SK-N-DZ (cell line): Measurements from ENCODE around the gene CACNA1H.
"Not testable (repeated sequence)": the region's sequence is repeated elsewhere in the genome, so short reads cannot be mapped to it uniquely, and the experiment has no call there.

ENCODE experiments used
- DNase-seq: peaks from one replicate; pipeline ENCODE4 v3.0.0-alpha.2; 2015; ENCODE audit warnings: low spot score

The CACNA1H gene

DNA sequence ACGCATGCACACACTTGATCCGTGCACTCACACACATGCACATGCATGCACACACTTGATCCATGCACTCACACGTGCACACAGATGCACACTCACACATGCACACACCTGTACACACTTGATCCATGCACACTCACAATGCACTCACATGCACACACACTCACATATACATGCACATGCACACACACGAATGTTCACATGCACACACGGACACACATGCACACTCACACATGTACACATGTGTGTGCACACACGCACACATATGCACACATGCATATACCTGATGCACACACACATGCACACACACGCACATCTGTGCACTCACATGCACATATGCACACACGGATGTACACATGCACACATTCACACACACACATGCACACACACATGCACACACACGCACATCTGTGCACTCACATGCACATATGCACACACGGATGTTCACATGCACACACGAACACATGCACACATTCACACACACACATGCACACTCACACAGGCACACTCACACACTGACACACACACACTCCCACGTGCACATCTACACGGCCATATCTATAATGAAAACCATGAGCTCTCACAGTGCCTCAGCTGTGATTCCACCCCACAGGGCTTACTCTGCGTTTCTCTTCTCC lies 95.1 kb downstream of the CACNA1H start:
- not testable (repeated sequence) for DNase-seq

DNA sequence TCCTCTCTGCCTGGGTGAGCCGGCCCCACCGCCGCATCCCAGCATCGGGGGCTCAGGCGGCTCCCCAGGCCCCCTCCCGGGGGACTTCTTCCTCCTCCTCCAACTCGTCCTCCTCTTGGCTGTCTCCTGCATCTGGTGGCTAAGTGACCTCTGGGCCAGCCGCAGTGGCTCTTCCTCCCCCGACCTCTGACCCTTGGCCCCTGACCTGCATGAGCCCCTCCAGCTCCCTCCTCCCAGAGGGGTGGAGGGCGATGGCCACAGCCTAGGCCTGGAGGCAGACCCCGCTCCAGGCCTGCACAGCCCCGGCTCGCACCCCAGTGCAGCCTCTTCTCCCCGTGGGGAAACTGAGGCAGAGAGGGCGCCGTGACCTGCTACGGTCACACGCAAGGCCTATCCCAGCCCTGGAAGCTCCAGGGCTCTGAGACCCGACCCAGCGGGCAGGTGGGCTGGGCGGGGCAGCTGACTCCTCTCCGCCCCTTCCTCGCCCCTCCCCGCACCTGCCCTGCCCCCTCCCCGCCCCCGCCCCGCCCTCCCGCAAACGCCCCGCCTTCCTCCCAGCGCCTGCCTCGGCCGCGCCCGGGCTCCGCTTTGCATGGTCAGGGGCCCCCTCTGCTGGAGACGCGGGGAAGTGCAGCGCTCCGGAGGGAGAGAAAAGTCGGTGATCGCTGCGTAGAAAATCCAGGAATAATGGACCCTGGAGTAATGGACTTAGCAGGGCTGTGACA lies 96.3 kb downstream of the CACNA1H start:
- not testable (repeated sequence) for DNase-seq

DNA sequence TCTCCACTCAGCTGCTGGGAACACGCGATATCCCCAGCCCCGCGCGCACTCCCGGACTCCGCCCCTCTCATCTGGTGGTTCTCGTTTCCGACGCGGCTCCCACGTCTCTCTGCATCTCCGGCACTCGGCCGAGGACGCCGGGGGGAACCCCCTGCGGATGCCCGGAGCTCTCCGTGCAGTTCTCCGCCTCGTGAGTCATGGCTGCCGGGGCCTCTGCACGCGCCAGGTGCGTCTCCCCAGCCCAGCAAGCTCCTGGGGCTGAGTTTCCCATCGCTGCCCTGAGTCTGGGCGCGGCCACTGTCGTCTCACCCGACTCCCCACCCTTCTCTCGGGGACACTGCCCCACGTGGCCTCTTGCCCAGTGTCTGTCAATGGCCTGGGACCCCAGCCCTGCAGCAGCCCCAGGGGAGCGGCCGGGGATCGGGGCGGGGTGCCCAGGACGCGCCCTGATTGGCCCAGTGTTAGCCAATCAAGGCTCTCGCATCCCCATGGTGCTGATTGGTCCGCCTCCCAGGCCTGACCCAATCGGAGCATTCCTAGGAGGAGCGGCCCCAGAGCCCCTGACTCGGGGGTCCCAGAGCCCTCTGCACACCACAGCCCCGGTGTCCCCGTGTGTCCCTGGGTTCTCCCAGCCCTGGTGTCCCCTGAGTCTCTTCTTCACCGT lies 100.9 kb downstream of the CACNA1H start:
- not testable (repeated sequence) for DNase-seq

DNA sequence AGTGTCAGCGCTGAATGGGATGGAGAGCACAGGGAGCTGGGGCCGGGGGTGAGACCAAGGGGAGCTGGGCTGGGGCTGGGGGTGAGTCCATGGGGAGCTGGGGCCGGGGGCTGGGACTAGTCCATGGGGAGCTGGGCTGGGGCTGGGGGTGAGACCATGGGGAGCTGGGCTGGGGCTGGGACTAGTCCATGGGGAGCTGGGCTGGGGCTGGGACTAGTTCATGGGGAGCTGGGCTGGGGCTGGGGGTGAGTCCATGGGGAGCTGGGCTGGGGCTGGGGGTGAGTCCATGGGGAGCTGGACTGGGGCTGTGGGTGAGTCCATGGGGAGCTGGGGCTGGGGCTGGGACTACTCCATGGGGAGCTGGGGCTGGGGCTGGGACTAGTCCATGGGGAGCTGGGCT lies 101.9 kb downstream of the CACNA1H start:
- DNase-seq, result not testable (repeated sequence)

DNA sequence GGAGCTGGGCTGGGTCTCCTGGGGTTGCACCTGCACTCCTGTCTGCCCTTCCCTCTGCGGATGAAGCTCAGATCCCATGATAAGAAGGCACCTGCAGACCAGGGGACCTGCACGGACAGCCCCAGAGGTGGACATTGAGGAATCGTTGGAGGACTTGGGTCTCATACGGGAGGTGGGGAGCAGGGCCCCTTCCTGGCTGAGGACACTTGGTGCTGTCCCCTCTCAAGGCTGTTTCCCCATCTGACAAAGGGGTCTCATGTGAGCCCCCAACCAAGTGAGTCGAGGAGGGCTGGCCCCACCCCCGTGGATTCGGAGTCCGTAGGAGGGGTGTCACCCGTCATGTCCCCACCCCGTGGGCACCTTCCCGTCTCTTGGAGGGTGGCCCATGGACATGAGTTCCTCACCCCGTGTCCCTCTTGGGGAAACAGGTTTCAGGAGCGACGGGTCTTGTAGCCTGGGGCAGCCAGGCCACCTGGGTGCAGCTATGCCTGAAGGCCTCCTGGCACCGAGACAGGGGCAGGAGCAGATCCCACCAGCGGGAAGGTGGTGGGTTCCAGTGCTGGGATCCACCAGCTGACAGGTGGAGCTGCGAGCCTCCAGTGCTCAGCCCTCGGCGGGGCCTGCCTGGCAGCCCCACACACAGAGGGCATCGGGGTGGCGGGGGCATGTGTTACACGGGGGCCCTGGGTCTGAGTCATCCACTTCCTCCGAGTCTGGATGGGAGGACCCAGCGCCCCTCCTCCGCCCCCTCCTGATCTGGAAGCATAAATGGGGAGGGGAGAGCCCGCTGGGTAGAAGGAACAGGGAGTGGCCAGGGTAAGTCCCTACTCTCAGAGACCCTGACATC lies 102.6 kb downstream of the CACNA1H start, which contains the start of gene TPSD1:
Gene TPSD1 (plus strand): TSS at position 794 of the 847 bp plus-strand sequence. CDS start 212 bp downstream, outside the sequence.
- not testable (repeated sequence) for DNase-seq

DNA sequence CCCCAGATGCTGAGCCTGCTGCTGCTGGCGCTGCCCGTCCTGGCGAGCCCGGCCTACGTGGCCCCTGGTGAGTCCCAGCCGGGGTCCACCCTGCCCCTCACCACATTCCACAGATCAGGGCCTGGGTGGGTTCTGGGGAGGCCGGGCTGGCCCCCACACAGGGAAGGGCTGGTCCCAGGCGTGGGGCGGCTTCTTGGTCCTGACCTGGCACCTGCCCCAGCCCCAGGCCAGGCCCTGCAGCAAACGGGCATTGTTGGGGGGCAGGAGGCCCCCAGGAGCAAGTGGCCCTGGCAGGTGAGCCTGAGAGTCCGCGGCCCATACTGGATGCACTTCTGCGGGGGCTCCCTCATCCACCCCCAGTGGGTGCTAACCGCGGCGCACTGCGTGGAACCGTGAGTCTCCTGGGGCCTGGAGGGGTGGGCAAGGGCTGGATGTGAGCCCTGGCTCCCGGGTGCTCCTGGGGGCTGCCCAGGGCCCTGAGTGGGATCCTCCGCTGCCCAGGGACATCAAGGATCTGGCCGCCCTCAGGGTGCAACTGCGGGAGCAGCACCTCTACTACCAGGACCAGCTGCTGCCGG lies 103.5 kb downstream of the CACNA1H start:
- DNase-seq, result not testable (repeated sequence)

DNA sequence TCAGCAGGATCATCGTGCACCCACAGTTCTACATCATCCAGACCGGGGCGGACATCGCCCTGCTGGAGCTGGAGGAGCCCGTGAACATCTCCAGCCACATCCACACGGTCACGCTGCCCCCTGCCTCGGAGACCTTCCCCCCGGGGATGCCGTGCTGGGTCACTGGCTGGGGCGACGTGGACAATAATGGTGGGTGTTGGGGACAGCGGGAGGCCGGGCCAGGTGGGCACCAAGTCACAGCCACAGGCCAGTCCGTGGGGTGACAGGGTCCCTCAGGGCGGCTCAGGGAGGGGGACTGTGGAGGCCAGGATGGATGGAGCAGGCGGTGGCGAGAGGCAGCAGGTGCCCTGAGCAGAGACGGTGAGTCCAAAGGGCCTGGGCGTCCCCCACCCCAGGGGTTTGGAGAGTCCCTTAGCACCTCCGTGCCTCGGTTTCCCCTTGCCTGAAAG lies 104.0 kb downstream of the CACNA1H start:
- no peak for DNase-seq

DNA sequence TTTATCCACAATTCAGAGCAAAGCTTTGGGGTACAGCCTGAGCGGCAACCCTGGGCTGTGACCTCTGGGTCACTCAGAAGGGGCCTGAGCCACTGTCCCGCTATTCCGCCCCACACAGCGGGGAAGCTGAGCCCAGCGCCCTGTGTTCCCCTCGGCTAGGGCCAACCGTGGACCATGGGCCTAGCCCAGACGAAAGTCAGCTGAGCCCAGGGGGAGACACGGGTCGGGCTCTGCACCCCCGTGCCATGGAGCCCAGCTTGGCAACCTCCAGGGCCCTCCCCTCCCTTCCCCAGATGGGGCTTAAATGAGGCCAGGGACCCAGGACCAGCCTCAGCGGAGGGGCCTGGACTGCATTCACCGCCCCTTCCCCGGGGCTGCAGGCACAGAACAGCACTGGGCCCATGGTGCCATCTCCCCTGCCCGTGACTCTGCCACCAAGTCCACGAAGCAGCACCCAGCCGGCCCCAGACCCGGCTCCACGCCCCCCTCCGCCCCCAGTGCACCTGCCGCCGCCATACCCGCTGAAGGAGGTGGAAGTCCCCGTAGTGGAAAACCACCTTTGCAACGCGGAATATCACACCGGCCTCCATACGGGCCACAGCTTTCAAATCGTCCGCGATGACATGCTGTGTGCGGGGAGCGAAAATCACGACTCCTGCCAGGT lies 104.8 kb downstream of the CACNA1H start:
- no peak for DNase-seq

DNA sequence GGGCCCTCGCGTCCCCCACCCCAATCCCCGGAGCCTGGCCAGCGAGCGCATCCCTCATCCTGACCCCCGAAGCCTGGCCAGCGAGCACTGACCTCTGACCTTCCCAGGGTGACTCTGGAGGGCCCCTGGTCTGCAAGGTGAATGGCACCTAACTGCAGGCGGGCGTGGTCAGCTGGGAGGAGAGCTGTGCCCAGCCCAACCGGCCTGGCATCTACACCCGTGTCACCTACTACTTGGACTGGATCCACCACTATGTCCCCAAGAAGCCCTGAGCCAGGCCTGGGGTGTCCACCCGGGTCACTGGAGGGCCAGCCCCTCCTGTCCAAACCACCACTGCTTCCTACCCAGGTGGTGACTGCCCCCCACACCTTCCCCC lies 105.3 kb downstream of the CACNA1H start:
- DNase-seq, result no peak

DNA sequence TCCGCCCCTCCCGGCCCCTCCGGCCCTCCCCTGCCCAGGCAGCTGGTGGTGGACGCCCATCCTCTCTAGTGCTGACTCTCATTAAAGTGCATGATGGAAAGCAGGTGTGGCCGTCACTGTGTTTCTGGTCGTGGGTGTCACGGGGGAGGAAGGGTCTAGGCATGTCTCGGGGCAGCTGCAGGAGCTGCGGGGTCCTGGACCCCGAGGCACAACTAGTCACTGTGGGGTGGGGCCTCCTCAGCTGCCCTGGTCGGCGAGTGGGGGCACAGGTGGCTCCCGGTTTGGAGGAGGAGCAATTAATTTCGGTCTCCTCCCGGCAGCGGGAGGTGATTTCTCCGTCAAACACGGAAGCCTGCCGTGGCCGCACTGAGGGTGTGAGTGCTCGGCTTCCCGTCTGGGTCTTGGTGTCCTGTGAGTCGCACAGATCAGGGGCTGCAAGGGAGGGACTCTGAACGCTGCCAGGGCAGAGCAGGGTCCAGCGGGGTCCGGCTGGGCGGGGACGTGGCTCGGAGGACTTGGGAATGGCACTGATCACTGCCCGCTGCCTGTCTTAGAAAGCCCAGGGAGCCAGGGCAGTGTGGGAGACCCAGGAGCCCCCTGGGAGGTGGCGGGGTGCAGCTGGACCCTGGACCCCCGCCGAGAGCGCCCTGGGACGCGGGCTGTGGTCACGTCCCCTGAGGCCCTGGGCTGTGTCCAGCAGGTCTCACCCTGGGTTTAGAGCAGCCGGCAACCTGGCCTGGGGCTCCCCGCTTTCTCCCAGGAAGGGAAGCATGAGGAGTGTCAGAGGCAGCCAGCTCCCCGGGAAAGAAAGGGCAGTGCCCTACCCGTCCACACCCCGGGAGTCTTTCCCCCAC lies 106.2 kb downstream of the CACNA1H start:
- DNase-seq, result peak; percentile 59

DNA sequence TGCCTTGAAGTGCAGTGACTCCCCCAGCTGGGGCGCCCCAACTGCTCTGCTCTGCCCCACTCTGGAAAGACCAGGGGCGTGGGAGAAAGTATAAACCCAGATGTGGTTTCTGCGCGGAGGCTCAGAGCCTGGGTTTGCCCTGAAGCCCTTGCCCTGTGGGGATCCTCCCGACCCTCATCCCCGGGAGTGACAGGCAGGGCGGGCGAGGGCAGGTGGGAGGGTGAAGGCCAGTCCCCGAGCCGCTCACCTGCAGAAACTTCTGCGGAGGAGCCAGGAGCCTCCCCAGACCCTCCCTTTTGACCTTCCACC lies 106.8 kb downstream of the CACNA1H start:
- no peak for DNase-seq

DNA sequence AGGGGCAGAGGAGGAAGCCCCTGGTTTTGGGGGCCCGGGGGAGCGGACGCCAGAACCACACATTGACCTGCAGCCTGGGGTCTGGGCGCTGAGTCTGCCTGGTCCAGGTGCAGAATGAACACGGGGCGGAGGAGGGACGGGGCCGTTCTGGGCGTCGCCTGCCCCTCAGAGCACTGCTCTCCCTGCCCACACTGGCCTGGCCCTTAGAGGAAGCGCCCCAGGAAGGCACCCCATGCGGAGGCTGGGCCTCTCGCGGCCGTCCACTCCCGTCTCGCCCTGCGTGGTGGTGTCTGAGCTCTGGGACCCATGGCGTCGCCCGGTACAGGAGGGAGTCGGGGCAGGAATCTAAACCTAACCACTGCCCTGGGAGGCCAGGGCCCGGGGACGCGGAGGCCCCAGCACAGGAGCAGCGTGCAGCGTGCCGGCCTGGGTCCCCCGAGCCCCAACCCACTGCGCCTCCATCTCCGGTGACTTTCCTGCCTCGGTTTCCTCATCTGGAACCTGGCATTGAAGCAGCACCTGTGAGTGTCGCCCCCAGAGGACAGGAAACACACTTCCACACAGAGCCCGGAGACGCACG lies 107.3 kb downstream of the CACNA1H start:
- DNase-seq, result no peak

DNA sequence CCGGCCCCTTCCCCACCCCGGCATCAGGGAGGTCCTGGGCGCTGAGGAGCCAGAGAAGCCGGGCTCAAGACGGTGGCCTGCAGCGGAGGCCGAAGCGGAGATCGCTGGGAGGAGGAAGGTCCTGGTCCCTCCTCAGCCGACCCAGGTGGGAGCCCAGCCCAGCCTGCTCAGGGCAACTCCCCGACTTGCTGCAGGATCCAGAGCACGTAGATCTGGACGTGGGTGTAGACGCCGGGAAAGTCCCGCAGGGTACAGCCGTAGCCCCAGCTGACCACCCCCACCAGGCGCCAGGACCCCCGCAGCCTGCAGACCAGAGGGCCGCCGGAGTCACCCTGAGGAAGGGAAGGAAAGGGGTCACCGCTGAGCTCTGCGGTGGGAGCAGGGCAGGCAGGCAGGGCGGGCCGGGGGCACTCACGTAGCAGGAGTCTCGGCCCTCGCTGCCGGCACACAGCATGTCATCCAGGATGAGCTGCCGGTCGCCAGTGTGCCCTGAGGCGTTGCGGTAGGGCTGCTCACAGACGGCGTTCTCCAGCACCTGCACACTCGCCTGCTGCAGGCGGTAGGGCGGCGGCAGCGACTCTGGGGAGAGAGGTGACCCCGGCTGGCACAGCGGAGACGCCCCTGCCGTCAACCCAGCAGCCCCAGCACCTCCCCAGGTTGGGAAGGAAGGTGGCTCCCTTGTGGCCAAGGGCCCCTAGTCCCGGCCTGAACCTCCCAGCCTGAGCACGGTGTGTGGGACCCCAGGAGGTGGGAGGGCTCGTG lies 108.4 kb downstream of the CACNA1H start:
- no peak for DNase-seq

DNA sequence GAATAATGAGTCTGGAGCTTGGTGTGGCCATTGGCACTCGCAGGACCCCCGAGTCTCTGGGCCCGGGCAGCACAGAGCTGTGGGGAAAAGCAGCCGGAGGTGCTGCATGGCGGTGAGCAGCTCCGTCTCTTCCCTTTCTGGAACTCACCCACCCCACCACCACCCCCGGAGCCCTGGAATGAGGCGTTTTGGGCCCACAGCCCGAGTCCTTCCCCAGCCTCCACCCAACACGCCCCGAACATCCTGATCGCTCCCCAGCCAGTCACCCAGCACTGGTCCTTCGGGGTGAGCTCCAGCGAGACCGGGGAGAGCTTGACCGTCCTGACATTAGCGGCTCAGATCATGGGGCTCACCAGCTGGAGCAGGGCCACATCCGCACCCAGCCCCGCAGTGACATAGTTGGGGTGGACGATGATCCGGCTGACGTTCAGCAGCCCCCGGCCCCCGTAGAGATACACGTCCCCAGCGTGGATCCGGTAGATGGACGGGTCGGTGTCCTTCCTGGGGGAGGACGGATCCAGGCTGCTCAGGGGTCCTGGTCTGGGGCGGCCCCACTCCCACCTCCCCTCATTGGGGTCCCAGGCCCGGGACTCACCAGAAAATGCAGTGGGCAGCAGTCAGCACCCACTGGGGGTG lies 109.4 kb downstream of the CACNA1H start:
- DNase-seq, result no peak

DNA sequence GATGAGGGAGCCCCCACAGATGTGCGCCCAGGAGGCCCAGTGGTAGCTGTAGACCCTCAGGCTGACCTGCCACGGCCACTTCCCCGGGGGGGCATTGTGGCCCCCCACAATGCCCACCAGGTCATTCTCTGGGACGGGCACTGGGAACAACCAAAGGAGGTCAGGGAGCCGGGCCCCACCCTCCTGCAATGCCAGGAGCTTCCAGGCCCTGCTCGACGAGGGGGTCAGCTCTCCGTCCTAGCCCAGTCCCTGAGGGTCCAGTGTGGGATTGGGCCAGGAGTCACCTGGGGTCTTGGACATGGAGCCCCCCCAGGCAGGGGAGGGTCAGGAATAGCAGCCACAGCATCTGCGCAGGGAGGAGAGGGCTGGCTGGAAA lies 109.9 kb downstream of the CACNA1H start:
- no peak for DNase-seq

DNA sequence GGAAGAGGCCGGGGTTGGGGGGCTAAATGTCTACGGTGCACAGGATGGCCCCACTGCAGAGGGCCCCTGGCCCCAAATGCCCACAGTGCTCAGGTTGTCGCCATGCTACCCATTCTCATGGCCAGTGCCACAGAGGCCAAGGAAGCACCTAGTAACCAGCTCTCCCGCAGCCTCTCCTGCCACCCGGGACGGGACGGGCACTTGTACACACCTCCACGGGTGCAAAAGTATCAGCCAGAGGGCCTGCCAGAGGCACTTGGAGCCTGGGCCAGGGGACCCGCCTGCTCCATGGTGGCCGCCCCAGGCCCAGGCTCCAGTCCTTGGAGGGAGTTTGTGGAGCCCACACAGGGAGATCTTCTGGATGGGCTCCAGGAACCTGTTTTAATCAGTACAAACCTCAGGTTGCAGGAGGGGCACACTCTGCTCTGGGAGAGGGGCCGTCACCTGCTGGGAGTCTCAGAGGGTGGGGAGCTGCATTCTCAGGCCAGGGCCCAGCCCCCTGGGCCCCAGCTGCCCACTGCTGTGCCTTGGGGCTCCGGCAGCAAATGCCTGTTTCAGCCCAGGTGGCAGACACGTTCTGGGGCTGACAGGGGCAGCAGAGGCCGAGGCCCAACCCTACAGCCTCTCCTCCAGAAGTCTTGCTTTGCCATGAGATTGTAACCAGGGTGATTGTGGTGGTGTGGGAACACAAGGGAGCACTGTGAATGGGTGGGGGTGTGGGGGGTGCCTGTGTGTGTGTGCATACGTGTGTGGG lies 110.9 kb downstream of the CACNA1H start:
- no peak for DNase-seq

DNA sequence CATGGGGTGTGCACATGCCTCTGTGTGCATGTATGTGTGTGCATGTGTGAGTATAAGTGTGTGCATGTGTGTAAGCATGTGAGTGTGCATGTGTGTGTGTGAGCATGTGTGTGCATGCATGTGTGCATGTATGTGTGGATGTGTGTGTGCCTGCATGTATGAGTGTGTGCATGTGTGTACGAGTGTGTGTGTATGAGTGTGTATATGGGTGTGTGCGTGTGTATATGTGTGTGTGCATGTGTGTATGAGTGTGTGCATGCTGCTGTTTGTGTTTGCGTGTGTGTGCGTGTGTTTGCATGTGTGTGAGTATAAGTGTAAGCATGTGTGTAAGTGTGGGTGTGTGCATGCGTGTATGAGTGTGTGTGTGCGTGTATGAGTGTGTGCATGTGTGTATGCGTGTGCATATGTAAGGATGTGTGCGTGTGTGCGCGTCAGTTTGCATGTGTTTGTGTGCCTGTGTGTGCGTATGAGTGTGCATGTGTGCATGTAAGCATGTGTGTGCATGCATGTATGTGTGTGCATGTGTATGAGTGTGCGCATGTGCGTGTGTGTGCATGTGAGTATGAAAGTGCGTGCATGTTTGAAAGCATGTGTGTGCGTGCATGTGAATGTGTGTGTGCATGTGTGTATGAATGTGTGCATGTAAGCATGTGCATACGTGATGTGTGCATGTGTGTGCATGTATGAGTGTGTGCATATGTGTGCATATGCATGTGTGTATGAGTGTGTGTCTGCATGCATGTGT lies 111.6 kb downstream of the CACNA1H start:
- no peak for DNase-seq
